ENCODE measurements around the gene ACOT12.
"Not testable (repeated sequence)": the region's sequence is repeated elsewhere in the genome, so short reads cannot be mapped to it uniquely, and the experiment has no call there.

Gene ACOT12

DNA sequence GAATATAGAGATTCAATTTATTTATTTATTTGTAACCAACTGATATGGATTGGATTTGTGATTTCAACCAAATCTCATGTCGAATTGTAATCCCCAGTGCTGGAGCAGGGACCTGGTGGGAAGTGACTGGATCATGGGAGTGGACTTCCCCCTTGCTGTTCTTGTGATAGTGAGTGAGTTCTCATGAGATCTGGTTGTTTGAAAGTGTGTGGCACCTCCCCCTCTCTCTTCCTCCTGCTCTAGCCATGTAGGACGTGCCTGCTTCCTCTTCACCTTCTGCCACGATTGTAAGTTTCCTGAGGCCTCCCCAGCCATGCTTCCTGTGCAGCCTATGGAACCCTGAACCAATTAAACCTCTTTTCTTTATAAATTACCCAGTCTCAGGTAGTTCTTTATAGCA lies 55.7 kb downstream of the ACOT12 start:
- not testable (repeated sequence) for DNase-seq (ENCODE audit: low spot score)

DNA sequence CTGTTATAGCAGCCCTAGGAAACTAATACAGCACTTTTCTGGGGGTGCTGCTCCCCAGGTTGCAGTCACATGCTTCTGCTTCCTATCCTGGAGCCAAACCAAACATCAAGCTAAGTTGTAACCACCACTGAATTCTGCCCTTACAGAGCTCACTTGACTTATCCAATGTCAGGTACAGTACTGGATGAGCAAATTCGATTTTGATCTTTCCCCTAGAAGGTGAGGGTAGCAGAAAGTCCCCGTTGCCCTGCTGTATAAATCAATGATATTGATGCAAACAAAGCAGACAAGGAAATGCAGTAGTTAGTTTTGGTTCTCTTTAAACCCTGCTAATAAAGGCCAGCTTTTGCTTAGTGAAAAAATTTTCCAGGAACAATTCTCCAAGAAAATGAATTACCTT lies 56.1 kb downstream of the ACOT12 start:
- DNase-seq (ENCODE audit: low spot score), result no peak

DNA sequence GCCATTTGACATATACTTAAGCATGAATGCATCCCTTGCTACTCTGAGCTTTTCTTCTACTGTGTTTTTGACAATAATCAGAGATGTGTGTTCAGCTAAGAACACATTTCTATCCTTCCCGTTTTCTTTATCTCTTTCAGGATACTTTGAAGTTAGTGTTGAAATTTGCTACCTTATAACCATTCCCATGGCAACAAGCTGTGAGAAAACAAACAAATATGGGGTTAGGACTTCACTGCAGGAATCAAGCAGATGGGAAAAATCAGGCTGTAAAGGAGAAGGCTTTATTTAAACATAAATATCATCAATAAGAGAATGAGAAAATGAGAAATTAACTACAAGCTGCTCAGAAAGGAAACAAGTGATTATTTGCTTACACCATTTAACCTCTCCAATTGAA lies 57.4 kb downstream of the ACOT12 start:
- no peak for DNase-seq (ENCODE audit: low spot score)

DNA sequence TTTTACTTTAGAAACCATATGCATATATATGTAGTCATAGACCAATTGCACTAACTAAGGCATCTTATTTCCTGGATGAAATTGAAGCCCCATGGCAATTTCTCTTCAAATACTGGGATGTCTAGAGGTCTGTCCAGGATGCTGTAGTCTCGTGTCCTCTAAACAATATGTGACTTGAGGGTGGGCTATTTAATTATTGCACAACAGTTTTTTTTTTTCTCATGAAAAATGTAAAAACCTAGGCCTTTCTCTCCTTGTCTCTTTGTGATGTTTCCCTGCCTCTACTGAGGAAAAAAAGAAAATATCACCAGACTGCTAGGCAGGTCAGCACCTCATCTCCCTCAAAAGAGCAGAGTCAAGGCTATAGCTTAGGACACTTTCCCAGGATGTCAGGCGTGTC lies 58.0 kb downstream of the ACOT12 start:
- DNase-seq (ENCODE audit: low spot score), result no peak

DNA sequence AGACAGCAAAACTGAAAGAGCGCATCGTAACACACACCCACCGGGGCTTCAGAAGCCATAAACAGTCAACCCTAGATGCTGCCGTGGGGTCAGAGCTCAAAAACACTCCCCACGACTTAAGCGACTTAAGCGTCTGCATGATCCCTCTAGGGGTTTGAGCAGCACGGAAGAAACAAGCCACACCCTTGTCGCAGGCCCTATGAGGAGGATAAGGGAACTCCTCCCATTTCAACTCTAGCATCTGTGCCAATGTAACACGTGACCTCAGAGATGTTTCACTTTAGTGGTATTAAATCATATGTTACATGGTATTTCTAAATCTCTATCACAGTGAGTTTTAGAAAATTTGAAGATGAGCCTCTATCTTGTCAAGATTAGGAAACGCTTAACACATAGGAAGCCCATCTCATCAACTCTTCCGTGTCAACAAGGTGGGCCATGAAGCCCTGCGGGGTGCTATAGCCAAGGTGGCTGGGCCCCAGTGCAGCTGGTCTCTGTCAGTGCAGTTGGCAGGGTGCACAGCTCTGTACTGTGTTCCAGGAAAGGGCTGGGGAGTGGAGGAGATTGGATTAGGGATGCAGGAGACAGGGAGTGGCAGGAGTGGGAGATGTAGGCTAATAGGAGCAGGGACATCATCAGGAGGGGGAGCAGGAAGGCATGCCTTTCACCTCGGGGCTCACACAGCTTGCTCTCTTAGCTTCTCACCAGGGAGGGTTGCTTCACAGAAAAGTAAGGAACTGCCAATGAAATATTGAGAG lies 59.5 kb downstream of the ACOT12 start:
- no peak for DNase-seq (ENCODE audit: low spot score)

DNA sequence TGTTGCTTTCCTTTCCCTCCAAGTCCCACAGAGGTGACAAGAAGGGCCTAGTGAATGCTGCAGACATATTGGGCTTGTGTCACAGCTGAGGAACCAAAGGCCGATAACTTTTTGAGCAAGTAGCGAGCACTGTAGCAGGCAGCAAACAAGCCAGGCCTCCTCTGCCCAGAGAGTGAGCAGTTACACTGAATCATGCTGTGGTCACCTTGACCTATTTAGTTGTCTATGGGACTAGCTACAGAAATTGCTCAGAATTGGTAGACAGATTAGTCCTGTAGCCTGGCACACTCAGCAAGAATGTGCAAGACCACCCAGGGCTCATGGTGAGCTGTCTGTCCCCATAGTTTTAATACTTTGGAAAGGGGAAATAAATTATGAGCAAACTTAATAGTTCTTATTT lies 67.4 kb downstream of the ACOT12 start:
- DNase-seq (ENCODE audit: low spot score), result no peak

DNA sequence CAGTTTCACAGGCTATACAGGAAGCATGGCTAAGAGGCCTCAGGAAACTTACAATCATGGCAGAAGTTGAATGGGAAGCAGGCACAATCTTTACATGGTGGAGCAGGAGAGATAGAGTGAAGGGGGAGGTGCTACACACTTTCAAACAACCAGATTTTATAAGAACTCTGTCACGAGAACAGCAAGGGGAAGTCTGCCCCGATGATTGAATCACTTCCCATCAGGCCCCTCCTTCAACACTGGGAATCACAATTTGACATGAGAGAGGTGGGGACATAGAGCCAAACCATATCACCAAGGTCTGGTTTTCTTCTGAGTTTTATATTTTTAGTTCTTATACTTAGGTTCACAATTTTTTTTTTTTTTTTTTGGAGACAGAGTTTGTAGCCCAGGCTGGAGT lies 76.4 kb downstream of the ACOT12 start:
- DNase-seq (ENCODE audit: low spot score), result no peak

DNA sequence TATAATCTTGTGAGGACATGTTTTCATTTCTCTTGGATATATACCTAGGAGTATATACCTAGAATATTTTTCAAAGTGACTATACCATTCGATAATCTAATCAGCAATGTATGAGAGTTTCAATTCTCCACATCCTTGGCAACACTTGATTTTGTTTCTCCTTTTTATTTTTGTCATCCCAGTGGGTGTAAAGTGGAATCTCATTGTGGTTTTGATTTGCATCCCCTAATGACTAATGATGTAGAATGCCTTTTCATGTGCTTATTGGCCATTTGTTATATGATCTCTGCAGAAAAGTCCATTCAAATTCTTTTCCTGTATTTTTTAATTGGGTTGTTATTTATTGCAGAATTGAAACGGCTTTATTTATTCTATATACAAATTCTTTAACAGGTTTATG lies 77.4 kb downstream of the ACOT12 start:
- DNase-seq (ENCODE audit: low spot score), result no peak

DNA sequence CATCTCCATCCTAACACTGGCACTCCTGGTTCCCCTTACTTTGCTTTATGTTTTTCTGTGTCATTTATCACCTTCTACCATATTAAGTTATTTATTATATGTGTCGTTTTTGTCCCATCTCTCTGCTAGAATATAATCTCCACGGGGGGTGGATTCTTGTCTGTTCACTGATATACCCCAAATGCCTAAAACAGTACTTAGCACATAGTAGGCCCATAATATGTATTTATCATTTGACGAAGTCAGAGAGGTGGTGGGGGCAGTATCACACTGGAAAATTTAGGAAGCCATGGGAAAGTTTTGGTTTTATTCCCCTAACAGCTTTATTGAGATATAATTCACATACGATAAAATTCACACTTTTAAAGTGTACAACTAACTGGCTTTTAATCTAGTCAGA lies 78.1 kb downstream of the ACOT12 start:
- no peak for DNase-seq (ENCODE audit: low spot score)

DNA sequence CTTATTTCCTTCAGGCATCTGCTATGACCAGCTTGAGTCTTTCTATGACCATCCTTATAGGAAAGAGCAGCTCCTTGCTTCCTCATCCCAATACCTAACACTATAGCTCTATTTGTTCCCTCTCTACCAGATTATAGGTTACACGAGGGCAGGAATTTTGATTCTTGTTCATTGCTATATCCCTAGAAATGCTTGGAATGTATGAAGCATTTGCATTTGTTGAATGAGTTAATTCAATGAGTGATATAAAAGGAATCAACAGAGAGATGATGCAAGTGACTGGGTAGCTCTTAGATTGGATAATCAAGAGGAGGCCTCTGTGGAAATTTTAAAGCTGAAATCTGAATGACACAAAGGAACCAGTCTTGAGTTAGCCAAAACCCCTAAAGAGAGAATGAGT lies 78.6 kb downstream of the ACOT12 start:
- no peak for DNase-seq (ENCODE audit: low spot score)

DNA sequence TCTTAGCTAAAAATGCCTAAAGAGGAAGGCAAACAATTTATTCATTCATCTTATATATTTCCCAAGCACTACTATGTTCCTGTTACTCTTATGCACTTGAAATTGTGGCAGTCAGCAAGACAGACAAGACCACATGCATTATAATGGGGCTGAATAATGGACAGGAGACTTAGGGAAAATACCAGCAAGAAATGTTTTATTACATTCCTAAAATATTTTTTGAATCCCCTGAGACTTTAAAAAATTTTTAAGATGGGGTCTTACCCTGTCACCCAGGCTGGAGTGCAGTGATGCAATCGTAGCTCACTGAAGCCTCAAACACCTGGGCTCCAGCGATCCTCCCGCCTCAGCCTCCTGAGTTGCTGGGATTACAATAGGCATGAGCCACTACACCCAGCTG lies 79.4 kb downstream of the ACOT12 start:
- DNase-seq (ENCODE audit: low spot score), result no peak

DNA sequence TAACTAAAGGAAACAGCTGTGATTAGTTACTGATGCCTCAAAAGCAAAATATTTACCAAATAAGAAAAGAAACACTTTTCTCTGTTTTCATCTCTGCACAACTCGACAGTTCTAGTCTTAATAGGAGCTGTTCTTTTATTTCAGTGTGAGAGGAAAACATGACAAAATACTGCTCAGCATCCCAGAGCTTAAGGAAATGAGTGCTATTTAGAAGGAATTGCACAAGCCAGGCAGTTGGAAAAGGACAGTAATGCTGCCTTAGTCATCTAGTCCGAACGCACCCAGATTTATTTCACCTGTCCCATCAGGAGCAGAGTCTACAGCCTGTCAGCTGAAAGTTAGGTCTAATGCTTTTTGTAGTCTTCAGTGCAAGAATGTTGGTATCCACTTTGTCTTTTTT lies 80.2 kb downstream of the ACOT12 start:
- DNase-seq (ENCODE audit: low spot score), result no peak

DNA sequence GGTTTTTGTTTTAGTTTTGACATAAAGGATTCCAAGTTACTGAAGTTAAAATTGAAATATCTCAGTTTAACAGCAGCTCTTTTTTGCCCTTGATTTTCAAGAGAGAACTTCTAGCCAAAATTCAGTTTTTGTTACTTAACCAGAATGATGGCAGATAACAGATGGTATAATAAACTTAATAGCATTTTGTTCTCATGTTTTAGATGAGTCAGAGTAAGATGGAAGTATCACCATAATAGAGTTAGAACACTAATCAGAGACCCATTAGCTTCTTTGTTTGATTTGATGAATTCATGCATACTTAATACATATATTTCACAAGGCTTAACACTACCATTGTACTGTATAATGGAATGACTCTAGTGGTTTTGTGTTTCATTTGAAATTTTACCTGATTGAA lies 80.7 kb downstream of the ACOT12 start:
- no peak for DNase-seq (ENCODE audit: low spot score)

DNA sequence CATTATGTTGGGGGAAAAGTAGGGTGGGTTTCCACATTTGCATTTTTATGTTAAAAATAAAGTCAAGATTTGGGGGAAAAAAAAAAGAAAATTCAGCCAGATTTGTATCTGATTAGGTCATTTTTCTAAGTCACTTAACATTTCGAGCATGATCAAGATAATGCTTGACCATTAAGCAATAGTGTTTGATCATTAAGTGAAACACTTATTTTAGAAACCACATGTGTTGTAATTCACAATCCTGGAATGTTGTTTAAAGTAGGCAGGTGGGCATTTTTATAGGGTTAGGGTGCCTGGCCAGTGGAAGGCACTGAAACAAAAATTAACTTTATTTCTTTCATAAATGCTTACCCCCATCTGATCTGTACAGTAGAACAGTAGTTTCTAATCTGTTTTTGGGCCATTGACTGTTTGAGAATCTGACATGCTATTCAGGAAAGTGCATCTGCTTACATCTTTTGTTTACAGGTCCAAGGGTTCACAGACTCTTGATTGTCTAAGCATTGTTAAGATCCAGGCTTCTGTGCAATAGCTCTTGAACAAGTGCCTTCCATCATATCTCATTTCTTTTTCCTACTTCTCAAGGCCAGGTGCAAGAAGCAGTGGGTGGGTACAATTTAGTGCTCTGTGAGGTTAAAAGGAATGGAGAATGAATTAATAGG lies 83.4 kb downstream of the ACOT12 start:
- DNase-seq (ENCODE audit: low spot score), result no peak

DNA sequence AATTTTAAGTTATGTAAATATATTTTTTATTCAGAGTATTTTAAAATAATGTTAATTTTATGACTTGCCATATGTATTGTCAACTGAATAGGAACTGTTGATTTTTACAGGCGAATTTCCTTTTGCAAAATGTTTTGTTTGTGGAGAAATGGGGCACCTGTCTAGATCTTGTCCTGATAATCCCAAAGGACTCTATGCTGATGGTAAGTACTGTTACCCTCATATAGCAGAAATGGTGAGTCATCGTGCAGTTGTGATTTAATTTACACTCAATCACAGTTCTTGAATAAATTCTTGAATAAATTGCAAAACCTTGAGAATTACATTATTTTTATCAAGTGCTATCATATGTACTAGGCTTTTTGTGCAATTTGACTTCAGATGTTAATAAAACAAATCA lies 85.1 kb downstream of the ACOT12 start:
- no peak for DNase-seq (ENCODE audit: low spot score)

DNA sequence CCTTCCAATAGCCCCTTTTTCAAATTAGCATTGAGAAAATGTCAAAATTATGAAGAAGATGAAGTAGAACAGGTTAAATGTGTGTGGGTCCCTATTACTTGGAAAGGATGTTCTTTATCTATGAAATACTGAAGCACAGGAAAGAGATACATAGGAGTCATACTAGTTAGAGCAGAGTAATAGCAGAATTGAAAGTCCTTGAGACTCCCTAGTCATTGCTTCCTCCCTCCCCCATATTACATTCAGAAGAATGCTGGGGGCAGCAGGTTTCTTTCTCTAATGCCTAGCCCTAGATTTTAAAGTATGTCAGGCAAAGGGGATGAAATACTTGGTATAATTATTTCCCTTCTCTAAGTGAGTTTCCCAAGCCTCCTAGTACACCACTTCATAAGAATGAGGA lies 88.1 kb downstream of the ACOT12 start:
- DNase-seq (ENCODE audit: low spot score), result no peak

DNA sequence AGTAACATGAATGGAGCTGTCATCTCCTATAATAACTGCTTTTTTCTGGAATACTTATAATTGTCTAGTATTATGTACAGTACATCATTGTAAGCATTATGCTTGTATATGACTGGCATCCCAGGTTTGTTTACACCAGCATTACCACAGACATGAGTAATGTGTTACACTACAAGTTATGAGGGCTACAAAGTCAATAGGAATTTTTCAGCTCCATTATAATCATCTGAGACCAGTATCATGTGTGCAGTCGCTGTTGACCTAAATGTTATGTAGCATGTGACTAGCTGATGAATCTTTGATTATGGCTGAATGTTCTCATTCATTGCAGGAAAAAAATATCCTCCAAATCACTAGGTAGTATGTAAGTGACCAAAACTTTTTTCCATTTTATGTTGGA lies 90.4 kb downstream of the ACOT12 start:
- no peak for DNase-seq (ENCODE audit: low spot score)

DNA sequence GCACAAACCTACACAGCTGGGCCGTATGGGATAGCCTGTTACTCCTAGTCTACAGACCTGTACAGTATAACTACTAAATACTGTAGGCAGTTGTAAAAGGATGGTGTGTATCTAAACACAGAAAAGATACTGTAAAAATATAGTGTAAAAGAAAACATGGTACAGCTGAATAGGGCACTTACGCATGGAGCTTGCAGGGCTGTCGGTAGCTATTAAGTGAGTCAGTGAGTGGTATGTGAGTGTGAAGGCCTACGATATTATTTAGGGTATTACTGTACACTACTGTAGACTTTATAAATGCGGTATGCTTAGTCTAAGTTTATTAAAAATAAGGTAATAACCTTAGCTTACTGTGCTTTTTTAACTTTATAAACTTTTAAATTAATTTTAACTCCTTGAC lies 91.3 kb downstream of the ACOT12 start:
- DNase-seq (ENCODE audit: low spot score), result no peak

DNA sequence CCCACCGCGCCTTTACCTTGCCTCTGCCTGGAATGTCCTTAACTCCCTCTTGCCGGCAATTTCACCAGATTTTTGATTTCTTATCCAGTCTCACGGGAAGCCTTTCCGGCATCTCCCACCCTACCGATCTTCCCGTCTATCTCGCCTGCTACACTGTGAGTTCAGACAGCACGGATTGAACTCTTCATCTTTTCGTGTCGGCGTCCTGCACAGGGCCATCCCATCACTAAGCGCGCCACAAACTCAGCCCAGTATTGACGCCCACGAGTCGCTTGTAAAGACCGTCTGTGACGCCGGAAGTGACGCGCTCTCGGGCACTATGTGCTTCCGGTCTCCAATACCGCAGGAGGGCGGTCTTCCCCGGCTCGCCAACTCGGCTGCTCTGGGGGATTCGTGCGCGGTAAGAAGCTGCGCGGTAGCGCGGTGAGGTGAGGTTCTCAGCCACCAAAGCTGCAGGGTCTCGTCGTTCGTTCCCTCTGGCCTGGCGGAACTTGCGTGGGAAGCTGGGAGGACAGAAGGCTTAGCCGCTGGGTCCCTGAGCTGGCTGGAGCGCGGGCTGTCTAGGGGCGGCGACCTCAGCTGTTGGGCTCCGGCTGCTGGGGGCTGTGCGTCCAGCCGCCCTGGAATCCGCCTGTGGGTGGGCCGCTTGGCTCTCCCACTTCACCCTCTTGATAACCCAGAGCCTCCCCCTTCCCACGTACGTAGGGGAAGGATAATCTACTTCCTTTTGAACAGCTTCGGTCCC lies 92.5 kb downstream of the ACOT12 start, which contains the start of gene ZCCHC9:
ZCCHC9 (plus strand) TSS at position 317 of the 745 bp plus-strand sequence. CDS start 3,171 bp downstream, outside the sequence.
- peak; percentile 97 for DNase-seq (ENCODE audit: low spot score)

DNA sequence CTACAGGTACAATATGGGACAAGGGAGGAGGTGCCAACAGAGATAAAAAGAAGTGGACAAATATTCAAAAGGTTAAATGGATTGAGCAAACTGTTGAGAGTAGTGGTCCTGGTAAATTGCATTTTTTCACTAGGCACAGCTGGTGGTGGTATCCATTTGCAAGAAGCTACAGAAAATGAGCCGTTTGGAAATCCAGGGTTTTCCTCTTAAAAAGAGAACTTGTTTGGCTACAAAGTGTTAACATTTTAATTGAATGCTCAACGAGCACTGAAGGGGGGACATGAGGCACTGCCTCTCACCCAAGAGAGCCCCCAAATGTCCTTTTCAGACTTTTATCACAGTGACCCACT lies 93.0 kb downstream of the ACOT12 start:
- DNase-seq (ENCODE audit: low spot score), result no peak

DNA sequence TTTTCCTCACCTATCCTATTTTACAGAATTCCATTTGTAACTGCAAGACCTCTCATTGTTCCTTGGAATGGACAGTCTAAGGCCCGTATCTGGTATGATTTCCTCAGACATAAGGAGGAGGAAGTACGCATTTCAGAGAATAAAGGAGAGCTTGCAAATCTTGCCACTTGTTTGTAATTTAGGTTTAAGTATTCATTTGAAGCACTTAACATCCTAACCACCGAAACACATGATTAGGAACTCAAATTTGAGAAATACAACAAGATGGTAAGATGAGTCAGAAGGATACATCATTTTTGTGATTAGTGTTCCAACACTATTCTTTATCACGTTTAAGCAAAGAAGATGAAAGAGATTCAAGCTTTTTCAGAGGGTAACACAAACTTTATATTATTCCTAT lies 96.4 kb downstream of the ACOT12 start:
- no peak for DNase-seq (ENCODE audit: low spot score)

DNA sequence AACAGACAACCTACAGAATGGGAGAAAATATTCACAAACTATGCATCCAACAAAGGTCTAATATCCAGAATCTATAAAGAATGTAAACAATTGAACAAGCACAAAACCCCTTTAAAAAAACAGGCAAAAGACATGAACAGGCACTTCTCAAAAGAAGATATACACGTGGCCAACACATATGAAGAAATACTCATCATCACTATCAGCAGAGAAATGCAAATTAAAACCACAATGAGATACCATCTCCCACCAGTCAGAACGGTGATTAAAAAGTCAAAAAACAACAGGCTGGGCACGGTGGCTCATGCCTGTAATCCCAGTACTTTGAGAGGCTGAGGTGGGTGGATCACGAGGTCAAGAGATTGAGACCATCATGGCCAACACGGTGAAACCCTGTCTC lies 99.9 kb downstream of the ACOT12 start:
- not testable (repeated sequence) for DNase-seq (ENCODE audit: low spot score)

DNA sequence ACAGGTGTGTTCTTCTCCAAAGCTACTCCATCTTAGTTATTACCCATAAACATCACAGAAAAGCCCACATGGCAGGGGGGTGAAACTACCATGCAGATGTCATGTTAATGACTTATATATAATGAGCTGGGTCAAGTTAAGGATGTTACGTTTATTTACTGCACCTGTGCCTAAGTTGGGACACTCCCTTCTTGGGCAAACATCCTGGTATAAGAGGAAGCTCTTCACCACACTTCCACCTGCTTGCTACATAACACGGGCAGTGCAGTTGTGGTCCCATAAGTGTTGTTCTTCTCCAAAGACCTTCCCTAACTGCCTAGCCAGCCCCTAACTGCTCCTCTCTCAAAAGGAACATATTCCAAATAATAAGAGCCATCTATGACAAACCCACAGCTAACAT lies 101.8 kb downstream of the ACOT12 start:
- no peak for DNase-seq (ENCODE audit: low spot score)

All from Ammon's horn (tissue), 1 donor.